Loucy (cell line): ENCODE measurements around the gene SUSD3.

Source experiments
- CTCF ChIP-seq: fragments of 200-600 bp; sonication (generic); conservative IDR thresholded peaks from 2 replicates; pipeline ENCODE4 v1.5.1; 2014; ENCODE audit warnings: mild to moderate bottlenecking, antibody characterized with exemption, low read length
- EZH2phosphoT487 ChIP-seq: fragments of 200-600 bp; IDR thresholded peaks from 2 replicates; pipeline ENCODE4 v1.6.1; 2018; ENCODE audit warnings: antibody characterized with exemption, mild to moderate bottlenecking, moderate library complexity, borderline replicate concordance

- TF ChIP-seq CTCF (no peak), EZH2phosphoT487 (no peak)
Measured at GRCh38 chr9:93132946-93133680, 74.6 kb downstream of the SUSD3 start.
